GM12864 (cell line): Measurements from ENCODE around the gene THSD7A.

Source experiments
- DNase-seq: peaks from one replicate; pipeline ENCODE4 v3.0.0-alpha.2; 2011; ENCODE audit warnings: low read depth
- H3K4me3 ChIP-seq: 2 replicates; pipeline ENCODE4 v1.5.1; 2011; ENCODE audit warnings: mild to moderate bottlenecking, low read depth, low read length, control low read depth
- TF ChIP-seq, protein P1 (sequence below): IDR thresholded peaks from 2 replicates; pipeline ENCODE4 v1.5.1; 2011; ENCODE audit warnings: low read depth, mild to moderate bottlenecking, moderate library complexity, low read length, control low read depth, inconsistent platforms; ENCODE audit errors: missing control alignments

The THSD7A gene

GRCh38 chr7:11478882-11479281 is 353.1 kb downstream of the THSD7A start:
- H3K4me3 ChIP-seq: no peak overlapping the region
- no peak for DNase-seq
- TF ChIP-seq, protein P1, sequence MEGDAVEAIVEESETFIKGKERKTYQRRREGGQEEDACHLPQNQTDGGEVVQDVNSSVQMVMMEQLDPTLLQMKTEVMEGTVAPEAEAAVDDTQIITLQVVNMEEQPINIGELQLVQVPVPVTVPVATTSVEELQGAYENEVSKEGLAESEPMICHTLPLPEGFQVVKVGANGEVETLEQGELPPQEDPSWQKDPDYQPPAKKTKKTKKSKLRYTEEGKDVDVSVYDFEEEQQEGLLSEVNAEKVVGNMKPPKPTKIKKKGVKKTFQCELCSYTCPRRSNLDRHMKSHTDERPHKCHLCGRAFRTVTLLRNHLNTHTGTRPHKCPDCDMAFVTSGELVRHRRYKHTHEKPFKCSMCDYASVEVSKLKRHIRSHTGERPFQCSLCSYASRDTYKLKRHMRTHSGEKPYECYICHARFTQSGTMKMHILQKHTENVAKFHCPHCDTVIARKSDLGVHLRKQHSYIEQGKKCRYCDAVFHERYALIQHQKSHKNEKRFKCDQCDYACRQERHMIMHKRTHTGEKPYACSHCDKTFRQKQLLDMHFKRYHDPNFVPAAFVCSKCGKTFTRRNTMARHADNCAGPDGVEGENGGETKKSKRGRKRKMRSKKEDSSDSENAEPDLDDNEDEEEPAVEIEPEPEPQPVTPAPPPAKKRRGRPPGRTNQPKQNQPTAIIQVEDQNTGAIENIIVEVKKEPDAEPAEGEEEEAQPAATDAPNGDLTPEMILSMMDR: no peak

- TF ChIP-seq, protein P1: no peak
- DNase-seq: no peak
- H3K4me3 ChIP-seq: no peak overlapping the region
These were observed 353.6 kb downstream of the THSD7A start for GRCh38 chr7:11478426-11478825.

- no peak overlapping the region for H3K4me3 ChIP-seq
- TF ChIP-seq, protein P1: no peak
- no peak for DNase-seq
These were observed 357.0 kb downstream of the THSD7A start for GRCh38 chr7:11474902-11475585.

GRCh38 chr7:11473807-11474424 is 358.1 kb downstream of the THSD7A start:
- TF ChIP-seq, protein P1: no peak
- no peak overlapping the region for H3K4me3 ChIP-seq
- DNase-seq: no peak

GRCh38 chr7:11473220-11473619 is 358.8 kb downstream of the THSD7A start:
- TF ChIP-seq, protein P1: no peak
- no peak overlapping the region for H3K4me3 ChIP-seq
- DNase-seq: no peak

DNA sequence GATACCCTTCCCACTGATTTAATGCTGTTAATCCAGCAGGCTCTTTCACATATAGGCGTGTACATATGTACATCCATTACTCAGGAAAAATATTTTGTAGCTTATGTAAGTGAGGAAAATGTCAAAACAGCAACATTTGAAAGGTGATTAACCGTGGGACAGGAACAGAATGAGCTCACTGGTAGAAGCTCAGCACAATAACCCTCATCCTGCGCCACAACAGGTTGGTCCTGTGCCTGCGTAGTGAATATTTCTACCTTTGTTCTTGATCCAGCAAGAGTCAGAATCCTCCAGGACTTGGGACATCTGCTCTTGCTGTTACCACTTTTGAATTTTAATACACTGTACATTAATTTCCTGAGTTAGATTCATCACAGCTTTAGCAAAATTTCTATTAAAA is 359.4 kb downstream of the THSD7A start:
- TF ChIP-seq, protein P1: no peak
- DNase-seq: no peak
- no peak overlapping the region for H3K4me3 ChIP-seq

GRCh38 chr7:11471255-11471654 is 360.7 kb downstream of the THSD7A start:
- H3K4me3 ChIP-seq: no peak overlapping the region
- no peak for DNase-seq
- TF ChIP-seq, protein P1: no peak
